ENCODE results near the gene LCAT.
"Not testable (repeated sequence)": the region's sequence is repeated elsewhere in the genome, so short reads cannot be mapped to it uniquely, and the experiment has no call there.

Gene LCAT

DNA sequence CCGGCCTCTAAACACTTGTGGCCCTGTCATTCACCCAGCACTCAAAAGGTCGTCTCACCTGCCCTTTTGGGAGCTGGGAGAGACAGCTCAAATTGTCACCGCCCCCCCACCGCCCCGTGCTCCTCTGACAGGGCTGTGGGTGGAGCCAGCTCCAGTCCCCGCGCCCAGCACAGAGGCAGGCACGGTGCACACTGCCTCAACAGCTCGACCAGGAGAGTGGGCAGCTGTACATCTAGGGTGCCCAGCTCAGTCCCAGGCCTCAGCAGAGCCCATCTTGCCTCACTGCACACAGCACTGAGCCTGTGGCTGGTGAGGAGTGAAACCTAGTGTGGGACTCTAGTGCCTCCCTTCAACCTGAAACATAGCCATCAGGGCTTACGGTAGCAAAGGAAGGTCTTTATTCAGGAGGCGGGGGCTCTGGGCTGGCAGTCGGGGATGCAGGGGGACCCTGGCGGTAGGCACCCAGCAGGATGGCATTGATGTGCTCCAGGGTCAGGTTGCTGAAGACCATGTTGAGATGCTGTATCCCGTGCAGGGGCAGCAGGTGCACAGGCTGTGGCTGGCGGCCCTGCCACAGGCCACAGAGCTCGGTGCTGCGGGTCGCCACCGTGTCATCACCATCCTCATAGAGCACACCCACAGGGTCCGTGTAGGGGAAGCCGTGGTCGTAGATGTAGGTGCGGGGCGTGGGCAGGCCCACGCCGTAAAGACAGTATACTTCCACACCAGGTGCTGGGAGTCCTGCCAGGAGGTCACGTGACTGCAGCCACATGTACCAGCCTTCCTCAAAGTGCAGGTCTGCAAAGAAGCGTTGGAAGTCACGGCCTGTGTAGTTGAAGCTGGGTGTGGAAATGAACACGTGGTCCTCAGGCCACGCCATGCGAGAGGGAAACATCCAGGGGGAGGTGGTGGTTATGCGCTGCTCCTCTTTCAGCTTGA lies 4.1 kb downstream of the LCAT start:
- H3K4me3 ChIP-seq (ENCODE audit: insufficient read length, low read depth), result no peak overlapping the region
- no peaks in the 10 kb centered on the region for H3K9me3 ChIP-seq (ENCODE audit: insufficient read depth, low read length)
- H3K9ac ChIP-seq (ENCODE audit: insufficient read length, low read depth), result no peak overlapping the region
- DNase-seq (ENCODE audit: low read depth, low spot score), result no peak
- peaks cover 16% of the 10 kb centered on the region for H3K4me1 ChIP-seq (ENCODE audit: insufficient read depth, insufficient read length)
- no peaks in the 10 kb centered on the region for H3K27me3 ChIP-seq (ENCODE audit: insufficient read depth, insufficient read length)
- TF ChIP-seq YY1 (IDR thresholded peaks at IDR 0.05; ENCODE audit: insufficient read depth, insufficient read length) (no peak), ZNF274 (IDR thresholded peaks at IDR 0.05; ENCODE audit: low read depth, low read length) (no peak), SUZ12 (IDR thresholded peaks at IDR 0.05; ENCODE audit: extremely low read depth, insufficient read depth, insufficient read length) (no peak)
- H3K36me3 ChIP-seq (ENCODE audit: insufficient read depth, insufficient read length, low read length), result peaks cover 60% of the 10 kb centered on the region

DNA sequence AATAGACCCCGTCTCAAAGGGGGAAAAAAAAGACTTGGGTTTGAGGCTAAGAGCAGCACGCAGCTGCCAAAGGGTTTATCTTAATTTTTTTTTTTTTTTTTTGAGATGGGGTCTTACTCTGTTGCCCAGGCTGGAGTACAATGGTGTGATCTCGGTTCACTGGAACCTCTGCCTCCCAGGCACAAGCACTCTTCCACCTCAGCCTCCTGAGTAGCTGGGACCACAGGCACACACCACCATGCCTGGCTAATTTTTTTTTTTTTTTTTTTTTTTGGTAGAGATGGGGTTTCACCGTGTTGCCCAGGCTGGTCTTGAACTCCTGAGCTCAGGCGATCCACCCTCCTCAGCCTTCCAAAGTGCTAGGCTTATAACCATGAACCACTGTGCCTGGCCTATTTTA lies 6.2 kb downstream of the LCAT start:
- H3K9me3 ChIP-seq (ENCODE audit: insufficient read depth, low read length); DNase-seq (ENCODE audit: low read depth, low spot score); H3K4me3 ChIP-seq (ENCODE audit: insufficient read length, low read depth); H3K9ac ChIP-seq (ENCODE audit: insufficient read length, low read depth); H3K27me3 ChIP-seq (ENCODE audit: insufficient read depth, insufficient read length): not testable (repeated sequence)
- Histone ChIP-seq H3K4me1 (ENCODE audit: insufficient read depth, insufficient read length) (peaks cover 13% of the 10 kb centered on the region), H3K36me3 (ENCODE audit: insufficient read depth, insufficient read length, low read length) (peaks cover 49% of the 10 kb centered on the region)

DNA sequence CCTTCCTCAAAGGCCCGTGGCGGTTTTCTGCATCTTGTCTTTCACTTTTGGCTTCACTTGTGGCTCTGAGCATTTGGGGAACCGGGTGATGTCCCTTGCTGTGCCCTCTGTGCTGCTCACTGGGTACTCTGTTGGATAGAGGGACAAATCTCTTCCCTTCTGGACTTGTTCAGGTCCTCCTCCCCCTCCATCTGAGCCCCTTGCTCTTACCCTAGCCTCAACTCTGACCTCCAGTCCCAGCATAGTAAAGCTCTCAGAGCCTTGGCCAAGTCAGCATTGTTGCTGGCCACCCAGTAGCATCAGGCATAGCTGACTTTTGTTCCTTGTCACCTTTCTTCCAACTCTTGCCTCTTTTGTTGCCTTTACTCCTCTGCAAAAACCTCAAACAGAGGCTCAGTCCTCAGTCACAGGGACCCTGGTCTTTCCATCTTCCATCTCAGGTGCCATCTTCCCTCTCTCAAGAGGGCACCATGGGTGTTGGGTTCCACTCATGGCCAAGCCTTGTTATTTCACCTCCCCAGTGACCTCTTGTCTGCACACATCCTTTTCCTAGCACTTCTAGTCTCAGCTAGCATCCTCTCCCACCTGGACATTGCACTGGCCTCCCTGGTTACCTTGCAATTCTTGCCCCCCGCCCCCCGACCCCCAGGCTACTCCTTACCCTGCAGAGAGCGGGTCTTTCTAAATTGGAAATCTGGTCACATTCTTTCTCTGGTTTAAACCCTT lies 6.9 kb downstream of the LCAT start:
- Histone ChIP-seq H3K27me3 (ENCODE audit: insufficient read depth, insufficient read length) (no peaks in the 10 kb centered on the region), H3K4me3 (ENCODE audit: insufficient read length, low read depth) (peak overlapping the region; percentile 95), H3K9ac (ENCODE audit: insufficient read length, low read depth) (peak overlapping the region; percentile 89), H3K36me3 (ENCODE audit: insufficient read depth, insufficient read length, low read length) (peaks cover 48% of the 10 kb centered on the region), H3K4me1 (ENCODE audit: insufficient read depth, insufficient read length) (peaks cover 11% of the 10 kb centered on the region), H3K9me3 (ENCODE audit: insufficient read depth, low read length) (no peaks in the 10 kb centered on the region)
- no peak for DNase-seq (ENCODE audit: low read depth, low spot score)
- TF ChIP-seq ZNF274 (IDR thresholded peaks at IDR 0.05; ENCODE audit: low read depth, low read length), result no peak
- no peak for TF ChIP-seq SUZ12 (IDR thresholded peaks at IDR 0.05; ENCODE audit: extremely low read depth, insufficient read depth, insufficient read length)
- no peak for TF ChIP-seq YY1 (IDR thresholded peaks at IDR 0.05; ENCODE audit: insufficient read depth, insufficient read length)

DNA sequence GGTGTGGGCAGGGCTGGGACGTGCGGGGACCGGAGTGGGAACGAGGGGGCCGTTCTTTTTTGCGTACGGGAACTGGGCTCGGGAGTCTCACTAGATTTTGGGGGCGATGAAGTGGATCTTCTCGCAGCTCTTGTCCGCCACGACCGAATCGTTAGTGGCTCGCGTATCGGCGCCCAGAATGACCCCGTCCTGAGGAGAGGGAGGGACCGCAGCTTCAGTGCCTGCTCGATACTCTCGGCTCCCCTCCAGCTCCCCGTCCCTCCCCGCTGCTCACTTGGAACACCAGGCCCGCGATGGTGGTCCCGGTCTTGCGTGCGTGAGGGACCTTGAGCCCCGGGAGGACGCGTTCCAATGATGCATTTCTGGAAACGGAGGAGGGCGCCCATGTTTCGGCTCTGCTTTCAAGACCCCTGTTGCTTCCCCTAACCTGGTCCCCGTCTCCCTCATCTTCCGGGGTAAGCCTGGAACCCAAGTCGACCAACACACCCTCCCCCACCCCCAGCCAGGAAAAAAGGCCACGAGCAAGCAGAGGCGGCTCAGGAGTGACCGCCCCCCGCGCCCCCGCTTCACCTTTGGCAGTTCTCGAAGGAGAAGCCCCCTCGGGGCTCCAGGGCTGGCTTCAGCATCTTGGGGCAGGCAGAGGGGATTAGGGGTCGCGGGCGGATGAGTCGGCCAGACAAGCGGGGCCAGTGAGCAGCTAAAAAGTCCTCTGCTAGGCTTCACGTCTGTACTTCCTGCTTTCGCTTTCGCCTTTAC lies 7.6 kb downstream of the LCAT start, which contains the start of gene PSMB10:
Gene PSMB10 (minus strand): TSS at position 727 of the 756 bp plus-strand sequence. CDS start 101 bp downstream, at position 626.
- no peaks in the 10 kb centered on the region for H3K9me3 ChIP-seq (ENCODE audit: insufficient read depth, low read length)
- DNase-seq (ENCODE audit: low read depth, low spot score), result no peak
- TF ChIP-seq YY1 (IDR thresholded peaks at IDR 0.05; ENCODE audit: insufficient read depth, insufficient read length) (no peak), SUZ12 (IDR thresholded peaks at IDR 0.05; ENCODE audit: extremely low read depth, insufficient read depth, insufficient read length) (no peak), ZNF274 (IDR thresholded peaks at IDR 0.05; ENCODE audit: low read depth, low read length) (no peak)
- peak within 1 kb of the TSS; percentile 89 for H3K9ac ChIP-seq (ENCODE audit: insufficient read length, low read depth)
- no peaks in the 10 kb centered on the region for H3K27me3 ChIP-seq (ENCODE audit: insufficient read depth, insufficient read length)
- peaks cover 48% of the 10 kb centered on the region for H3K36me3 ChIP-seq (ENCODE audit: insufficient read depth, insufficient read length, low read length)
- H3K4me3 ChIP-seq (ENCODE audit: insufficient read length, low read depth), result peak within 1 kb of the TSS; percentile 95
- H3K4me1 ChIP-seq (ENCODE audit: insufficient read depth, insufficient read length), result peaks cover 15% of the 10 kb centered on the region

DNA sequence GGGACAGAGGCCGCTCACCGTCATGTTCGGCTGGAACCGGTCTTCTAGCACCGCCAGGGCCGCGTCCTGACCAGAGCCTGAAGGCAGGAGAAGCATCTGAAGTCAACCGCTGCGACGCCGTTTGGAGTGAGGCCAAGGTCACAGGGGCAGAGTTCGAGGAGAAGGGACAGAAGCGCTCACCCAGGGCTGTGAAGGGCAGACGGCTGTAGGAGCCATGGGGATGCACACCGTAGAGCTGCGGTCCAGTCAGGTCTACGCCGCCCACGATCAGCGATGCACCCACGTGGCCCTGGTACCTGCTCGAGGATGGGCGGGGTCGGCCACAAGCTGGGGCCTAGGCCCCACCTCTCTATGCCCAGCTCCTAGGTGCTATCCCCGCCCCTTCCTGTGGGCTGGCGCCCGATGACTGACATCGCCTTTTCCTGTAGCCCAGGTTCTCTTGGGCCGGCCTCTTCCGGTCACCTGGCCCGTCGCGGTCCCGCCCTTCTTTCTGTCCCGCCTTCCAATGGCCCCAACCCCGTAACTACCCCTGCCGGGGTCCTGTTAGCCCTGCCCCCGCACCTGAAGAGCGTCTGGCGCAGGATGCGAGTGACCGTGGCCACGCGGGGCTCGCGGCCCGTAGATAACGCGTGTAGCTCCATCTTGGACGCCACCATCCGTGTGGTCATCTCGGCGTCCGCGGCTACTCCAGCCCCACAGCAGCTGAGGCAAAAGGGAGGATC lies 8.4 kb downstream of the LCAT start:
- peak overlapping the region; percentile 95 for H3K4me3 ChIP-seq (ENCODE audit: insufficient read length, low read depth)
- peaks cover 48% of the 10 kb centered on the region for H3K36me3 ChIP-seq (ENCODE audit: insufficient read depth, insufficient read length, low read length)
- H3K9ac ChIP-seq (ENCODE audit: insufficient read length, low read depth), result peak overlapping the region; percentile 97
- H3K9me3 ChIP-seq (ENCODE audit: insufficient read depth, low read length), result no peaks in the 10 kb centered on the region
- DNase-seq (ENCODE audit: low read depth, low spot score), result peak; percentile 95
- H3K27me3 ChIP-seq (ENCODE audit: insufficient read depth, insufficient read length), result no peaks in the 10 kb centered on the region
- no peak for TF ChIP-seq SUZ12 (IDR thresholded peaks at IDR 0.05; ENCODE audit: extremely low read depth, insufficient read depth, insufficient read length)
- TF ChIP-seq ZNF274 (IDR thresholded peaks at IDR 0.05; ENCODE audit: low read depth, low read length), result no peak
- peak; percentile 22 for TF ChIP-seq YY1 (IDR thresholded peaks at IDR 0.05; ENCODE audit: insufficient read depth, insufficient read length)
- H3K4me1 ChIP-seq (ENCODE audit: insufficient read depth, insufficient read length), result peaks cover 15% of the 10 kb centered on the region

DNA sequence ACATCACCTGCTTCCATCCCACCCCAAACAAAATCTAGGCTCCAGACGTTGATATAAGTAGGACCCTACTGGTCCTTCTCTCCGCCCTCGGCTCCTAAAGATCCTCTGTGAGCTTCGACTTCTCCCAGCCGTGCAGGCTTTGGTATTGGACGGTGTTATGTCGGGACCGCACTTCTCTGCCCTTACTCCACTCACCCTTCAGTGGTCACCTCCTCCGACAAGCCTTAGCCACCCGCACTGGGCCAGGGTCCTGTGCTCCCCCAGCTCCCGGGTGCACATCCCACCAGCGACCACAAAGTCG lies 8.9 kb downstream of the LCAT start:
- H3K4me1 ChIP-seq (ENCODE audit: insufficient read depth, insufficient read length), result peaks cover 15% of the 10 kb centered on the region
- TF ChIP-seq ZNF274 (IDR thresholded peaks at IDR 0.05; ENCODE audit: low read depth, low read length) (no peak), SUZ12 (IDR thresholded peaks at IDR 0.05; ENCODE audit: extremely low read depth, insufficient read depth, insufficient read length) (no peak), YY1 (IDR thresholded peaks at IDR 0.05; ENCODE audit: insufficient read depth, insufficient read length) (no peak)
- peaks cover 48% of the 10 kb centered on the region for H3K36me3 ChIP-seq (ENCODE audit: insufficient read depth, insufficient read length, low read length)
- peak overlapping the region; percentile 97 for H3K9ac ChIP-seq (ENCODE audit: insufficient read length, low read depth)
- H3K9me3 ChIP-seq (ENCODE audit: insufficient read depth, low read length), result no peaks in the 10 kb centered on the region
- H3K27me3 ChIP-seq (ENCODE audit: insufficient read depth, insufficient read length), result no peaks in the 10 kb centered on the region
- DNase-seq (ENCODE audit: low read depth, low spot score), result no peak
- peak overlapping the region; percentile 95 for H3K4me3 ChIP-seq (ENCODE audit: insufficient read length, low read depth)
